ENCODE results near the gene PWP1.

The PWP1 gene

GRCh38 chr12:107685360-107686248 lies at the start of gene PWP1:
Gene PWP1, plus strand, starts transcription at chr12:107685799. Its CDS starts 101 bp downstream, at chr12:107685900.
- DNase-seq (ENCODE audit: low read depth in 2 of 2), result peak; percentile 90 to 92

DNA sequence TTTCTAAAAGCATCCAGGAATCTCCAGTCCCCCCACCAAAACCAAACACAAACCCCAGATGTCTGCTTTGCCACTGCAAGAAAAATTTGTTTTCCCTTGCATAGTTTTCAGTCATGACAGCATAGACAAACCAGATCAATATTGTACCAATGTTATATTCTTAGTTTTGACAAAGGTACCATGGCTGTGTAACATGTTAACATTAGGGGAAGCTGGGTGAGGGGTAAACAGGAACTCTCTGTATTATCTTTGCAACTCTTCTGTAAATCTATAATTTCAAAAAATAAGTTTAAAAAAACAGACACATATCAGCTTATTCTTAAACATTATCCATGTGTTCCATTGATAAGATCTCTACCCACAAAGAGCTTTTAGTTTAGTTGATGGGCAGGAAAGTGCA lies 44.4 kb upstream of the PWP1 start:
- DNase-seq (ENCODE audit: low read depth in 2 of 2), result no peak

DNA sequence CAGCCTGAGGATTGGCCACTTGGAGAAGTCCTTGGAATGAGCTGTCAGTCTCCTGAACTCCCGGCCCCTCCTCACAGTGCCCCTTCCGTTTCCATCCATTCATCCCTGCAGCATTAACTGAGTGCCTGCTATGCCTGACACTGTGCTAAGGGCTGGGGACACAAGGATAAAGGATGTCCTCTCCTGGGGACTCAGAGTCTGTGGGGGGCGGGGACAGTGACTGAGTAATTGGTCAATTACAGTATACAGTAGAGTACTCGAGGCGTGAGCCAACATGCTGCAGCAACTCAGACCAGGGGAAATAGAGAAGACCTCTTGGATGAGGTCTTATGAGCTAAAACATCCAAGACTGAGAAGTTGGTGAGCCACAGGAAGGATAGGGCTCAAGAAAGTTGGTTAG lies 43.4 kb upstream of the PWP1 start:
- DNase-seq (ENCODE audit: low read depth in 2 of 2), result no peak

GRCh38 chr12:107645630-107646333 lies 39.8 kb upstream of the PWP1 start:
- no peak for DNase-seq (ENCODE audit: low read depth in 2 of 2)

DNA sequence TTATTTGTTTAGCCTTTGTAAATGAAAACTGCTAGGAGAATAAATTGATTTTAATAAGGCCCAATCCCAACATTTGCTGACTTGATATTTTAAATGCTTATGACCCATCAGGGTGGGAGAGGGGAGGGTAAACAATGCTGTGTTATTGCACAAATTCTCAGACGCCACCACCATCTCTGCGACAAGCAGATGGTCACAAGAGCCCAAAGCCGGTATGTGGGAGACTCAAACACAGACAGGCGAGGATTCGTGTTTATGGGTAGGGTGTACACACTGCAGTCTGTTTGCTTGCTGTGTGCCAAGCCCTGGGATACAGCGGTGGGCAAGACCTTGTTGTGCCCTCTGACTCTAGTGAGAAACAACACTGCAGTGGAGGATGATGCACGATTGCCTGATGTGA lies 39.2 kb upstream of the PWP1 start:
- no peak for DNase-seq (ENCODE audit: low read depth in 2 of 2)

DNA sequence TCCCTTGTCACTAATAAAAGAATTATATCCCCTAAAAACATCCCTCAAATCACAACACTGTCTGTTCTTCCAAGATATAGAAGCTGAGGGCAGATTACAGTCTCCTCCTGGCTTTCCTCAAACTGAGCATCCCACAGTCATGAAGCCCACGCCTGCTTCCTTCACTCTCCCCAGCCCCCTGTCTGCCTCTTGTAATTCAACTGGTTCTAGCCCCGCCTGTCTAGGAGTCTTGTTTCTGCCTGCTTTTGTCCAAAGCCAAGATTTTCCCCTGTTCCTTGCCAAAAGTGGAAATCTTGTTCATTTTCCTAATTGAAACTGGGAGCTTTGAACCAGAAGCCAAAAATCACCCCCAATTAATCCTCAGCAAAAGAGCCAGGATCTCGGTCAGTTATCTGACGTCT lies 35.9 kb upstream of the PWP1 start:
- no peak for DNase-seq (ENCODE audit: low read depth in 2 of 2)

DNA sequence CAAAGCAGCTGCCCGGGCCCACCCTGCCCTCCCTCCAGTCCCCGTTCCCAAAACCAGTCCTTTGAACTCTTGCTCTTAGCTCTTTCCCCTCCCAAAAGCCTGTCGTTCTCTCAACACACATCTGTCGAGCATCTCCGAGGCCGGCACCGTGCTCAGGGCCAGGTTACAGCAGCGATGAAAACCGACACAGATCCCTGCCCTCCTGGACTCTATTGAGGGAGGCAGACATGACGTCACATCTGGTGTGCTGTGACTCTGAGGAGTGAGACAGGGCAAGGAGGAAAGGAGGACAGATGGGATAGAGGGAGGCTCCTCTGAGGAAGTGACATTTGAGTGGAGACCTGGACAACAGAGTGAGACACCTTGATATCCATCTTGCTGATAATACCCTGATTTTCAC lies 34.6 kb upstream of the PWP1 start:
- DNase-seq (ENCODE audit: low read depth in 2 of 2), result no peak

DNA sequence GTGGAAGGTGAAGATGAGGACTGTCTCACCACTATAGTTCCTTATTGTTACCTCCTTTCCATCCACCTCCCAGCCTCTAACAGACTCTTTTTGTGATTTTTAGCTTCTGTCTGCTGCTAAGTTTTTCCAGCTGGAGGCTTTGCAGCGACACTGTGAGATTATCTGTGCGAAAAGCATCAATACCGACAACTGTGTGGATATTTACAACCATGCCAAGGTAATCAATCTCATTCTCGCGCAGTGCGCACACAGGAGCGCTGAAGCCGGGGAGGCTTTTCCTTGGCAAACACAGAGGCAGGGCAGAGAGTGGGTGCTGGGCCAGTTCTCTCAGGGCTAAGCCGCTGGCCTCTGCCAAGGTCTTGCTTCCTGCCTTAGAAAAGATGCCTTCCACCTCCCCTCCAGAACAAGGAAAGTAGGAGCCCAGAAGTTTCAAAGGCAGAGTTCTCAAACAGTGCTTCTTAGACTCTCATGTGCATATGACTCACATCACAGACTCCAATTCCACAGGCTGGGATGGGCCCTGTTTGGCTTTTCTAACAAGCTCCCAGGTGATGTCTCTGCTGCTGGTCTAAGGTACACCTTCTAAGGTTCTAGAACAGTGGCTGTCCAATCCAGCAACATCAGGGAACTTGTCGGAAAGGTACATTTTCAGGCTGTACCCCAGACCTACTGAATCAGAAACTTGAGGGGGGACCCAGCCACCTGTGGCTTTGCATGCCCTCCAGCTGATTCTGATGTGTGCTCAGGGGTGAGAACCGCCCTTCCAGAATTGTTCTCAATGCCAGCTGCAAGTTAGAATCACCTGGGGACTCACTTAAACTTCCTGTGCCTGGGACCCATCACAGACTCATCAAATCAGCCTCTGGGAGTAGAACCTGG lies 33.8 kb upstream of the PWP1 start:
- DNase-seq (ENCODE audit: low read depth in 2 of 2), result no peak

DNA sequence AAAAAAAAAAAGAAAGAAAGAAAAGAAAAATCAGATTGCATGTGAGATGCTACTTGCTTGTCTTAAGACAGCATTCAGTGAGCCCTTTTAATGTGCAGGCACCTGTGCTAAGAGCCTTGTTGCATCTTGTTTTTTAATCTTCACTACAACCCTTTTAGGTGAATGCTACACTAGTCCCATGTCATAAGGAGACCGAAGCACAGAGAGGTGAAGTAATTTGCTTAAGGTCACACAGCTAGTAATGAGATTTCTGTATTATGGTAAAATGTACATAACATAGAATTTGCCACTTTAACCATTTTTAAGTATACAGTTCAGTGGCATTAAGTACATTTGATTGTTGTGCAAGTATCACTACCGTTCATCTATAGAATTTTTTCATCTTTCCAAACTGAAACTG lies 32.1 kb upstream of the PWP1 start:
- DNase-seq (ENCODE audit: low read depth in 2 of 2), result no peak

- no peak for DNase-seq (ENCODE audit: low read depth in 2 of 2)
These were observed 30.7 kb upstream of the PWP1 start for GRCh38 chr12:107654873-107655272.

DNA sequence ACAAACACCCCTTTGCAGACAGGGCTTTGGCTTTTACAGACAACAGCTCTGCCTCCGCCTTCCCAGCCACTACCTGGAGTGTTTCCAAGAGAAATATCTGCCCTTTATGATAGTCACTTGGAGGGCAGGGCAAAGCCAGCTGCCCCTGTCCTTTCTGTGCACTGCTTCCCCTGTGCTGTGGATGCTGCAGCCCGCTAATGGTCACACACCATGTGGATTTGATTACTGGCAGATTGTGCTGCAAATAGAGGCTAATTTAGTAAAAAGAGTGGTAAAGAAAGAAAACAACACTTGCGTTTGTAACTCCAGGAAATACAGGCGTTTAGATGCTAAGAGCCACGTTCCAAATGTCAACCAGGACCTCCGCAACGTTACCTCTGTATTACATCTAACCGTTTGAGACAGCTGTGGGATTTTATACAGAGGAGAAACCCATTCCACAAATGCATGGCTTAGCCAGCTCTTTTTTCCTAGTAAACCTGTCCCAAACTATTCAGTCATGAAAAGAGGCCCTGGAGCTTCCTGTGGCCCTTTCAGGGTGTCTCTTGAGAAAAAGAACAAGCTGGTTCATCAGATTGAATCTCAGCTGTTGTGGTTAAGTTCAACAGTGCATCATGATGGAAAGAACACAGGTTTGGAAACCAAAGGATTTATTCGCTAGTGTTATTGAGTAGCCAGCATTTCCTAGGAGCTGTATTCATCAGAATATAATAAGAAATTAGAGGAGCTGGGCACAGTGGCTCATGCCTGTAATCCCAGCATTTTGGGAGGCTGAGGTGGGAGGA lies 30.1 kb upstream of the PWP1 start:
- no peak for DNase-seq (ENCODE audit: low read depth in 2 of 2)

- DNase-seq (ENCODE audit: low read depth in 2 of 2), result no peak
These were observed 29.3 kb upstream of the PWP1 start for GRCh38 chr12:107656302-107656701.

DNA sequence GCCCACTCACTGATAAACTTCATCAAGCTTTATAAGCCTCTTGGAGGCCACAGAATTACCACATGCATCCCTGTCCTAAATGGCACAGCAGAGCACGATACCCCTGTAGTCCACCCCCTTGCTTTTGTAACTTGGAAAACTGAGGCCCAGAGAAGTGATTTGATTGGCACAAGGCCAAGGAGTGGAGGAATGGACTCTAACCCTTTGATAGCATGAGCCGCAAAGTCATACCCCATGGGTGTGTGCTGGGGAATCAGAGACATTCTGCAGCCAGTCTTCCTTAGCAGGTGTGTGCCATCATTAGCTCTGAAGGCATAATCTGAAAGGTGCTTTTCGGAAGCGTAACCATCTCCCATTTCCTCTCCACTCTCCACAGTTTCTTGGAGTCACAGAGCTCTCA lies 28.5 kb upstream of the PWP1 start:
- DNase-seq (ENCODE audit: low read depth in 2 of 2), result no peak

- DNase-seq (ENCODE audit: low read depth in 2 of 2), result no peak
These were observed 28.0 kb upstream of the PWP1 start for GRCh38 chr12:107657621-107658020.

DNA sequence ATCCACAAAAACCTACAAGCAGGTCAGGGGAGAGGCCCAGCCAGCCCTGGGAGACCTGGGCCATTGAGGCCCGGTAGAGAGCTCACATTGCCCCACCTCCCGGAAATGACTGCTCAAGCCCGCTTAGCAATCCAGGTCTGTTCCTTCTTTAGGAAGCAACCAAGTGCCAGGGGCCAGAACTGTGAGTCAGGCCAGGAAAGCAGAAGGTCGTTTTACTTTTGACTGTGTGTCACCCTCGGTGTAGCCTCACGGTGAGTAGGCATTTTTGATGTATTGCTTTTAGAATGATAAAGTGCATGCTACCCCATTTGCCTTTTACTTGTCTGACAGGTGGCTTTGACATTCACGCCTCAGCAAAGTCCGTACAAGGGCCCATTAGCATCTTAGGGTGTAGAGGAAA lies 25.4 kb upstream of the PWP1 start:
- DNase-seq (ENCODE audit: low read depth in 2 of 2), result no peak

- no peak for DNase-seq (ENCODE audit: low read depth in 2 of 2)
These were observed 24.7 kb upstream of the PWP1 start for GRCh38 chr12:107660861-107661415.

GRCh38 chr12:107661830-107662229 lies 23.8 kb upstream of the PWP1 start:
- DNase-seq (ENCODE audit: low read depth in 2 of 2), result no peak

DNA sequence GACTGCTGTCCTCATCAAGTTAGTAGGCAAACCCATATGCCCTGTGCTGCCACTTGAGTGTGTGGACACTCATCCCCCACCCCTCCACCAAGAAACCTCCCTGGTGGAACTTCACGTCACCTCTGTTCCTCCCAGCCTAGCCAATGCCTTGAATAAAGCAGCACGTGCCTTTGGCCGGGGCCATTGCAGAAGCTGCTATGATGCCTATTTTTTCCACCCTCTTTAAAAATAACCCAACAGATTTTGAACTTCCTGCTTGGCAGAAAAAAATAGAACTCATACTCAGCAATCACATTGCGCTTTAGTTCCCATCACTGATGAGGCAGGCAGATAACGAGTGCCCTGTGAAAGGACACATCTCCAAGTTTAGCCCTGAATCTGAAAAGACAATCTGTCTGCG lies 23.1 kb upstream of the PWP1 start:
- DNase-seq (ENCODE audit: low read depth in 2 of 2), result no peak

- DNase-seq (ENCODE audit: low read depth in 2 of 2), result no peak
These were observed 22.3 kb upstream of the PWP1 start for GRCh38 chr12:107663277-107663676.

DNA sequence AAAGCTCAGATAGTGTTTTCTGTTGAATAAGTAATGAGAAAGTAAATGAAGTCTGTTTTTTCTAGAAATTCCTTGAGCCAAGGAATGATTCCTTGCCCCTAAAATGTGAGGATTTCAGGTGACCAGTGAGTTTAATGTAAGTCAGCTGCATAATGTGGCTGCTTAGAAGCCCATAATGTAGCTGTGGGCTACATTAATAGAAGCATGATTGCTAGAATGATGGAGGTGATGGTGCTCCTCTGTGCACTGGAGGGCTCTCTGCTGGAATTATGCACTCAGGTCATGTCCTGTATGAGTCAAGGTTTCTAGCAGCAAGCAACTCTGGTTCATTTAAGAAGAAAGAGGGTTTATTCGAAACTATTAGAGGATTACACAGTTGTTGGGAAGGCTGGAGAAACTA lies 19.6 kb upstream of the PWP1 start:
- DNase-seq (ENCODE audit: low read depth in 2 of 2), result no peak

DNA sequence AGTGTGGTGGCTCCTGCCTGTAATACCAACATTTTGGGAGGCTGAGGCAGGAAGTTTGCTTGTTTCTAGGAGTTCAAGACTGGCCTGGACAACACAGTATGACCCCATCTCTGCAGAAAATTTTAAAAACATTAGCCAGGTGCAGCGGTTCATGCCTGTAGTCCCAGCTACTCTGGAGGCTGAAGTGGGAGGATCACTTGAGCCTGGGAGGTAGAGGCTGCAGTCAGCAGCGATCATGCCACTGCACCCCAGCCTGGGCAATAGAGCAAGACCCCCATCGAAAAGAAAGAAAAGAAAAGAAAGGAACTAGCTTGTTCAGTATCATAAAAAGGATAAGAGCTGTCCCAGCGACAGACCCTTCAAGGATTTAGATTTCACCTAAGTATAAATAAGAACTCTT lies 18.1 kb upstream of the PWP1 start:
- DNase-seq (ENCODE audit: low read depth in 2 of 2), result no peak
